HL-60 (cell line): ENCODE data around the gene KRT16.
"Not testable (repeated sequence)": the region's sequence is repeated elsewhere in the genome, so short reads cannot be mapped to it uniquely, and the experiment has no call there.

Experiments used
- CTCF ChIP-seq: IDR thresholded peaks from one replicate; pipeline ENCODE4 v1.5.1; 2011; ENCODE audit warnings: low read length, control low read depth, inconsistent platforms; ENCODE audit not compliant: insufficient read depth
- GABPA ChIP-seq: IDR thresholded peaks from 2 replicates; pipeline ENCODE4 v1.6.1; 2012; ENCODE audit warnings: low read depth
- POLR2AphosphoS5 ChIP-seq: IDR thresholded peaks from 2 replicates; pipeline ENCODE4 v1.6.1; 2012; ENCODE audit warnings: low read depth
- REST ChIP-seq: IDR thresholded peaks from 2 replicates; pipeline ENCODE4 v1.6.1; 2012; ENCODE audit warnings: low read depth; ENCODE audit not compliant: insufficient replicate concordance
- SPI1 ChIP-seq: IDR thresholded peaks from 2 replicates; pipeline ENCODE4 v1.6.1; 2012; ENCODE audit warnings: low read depth, mild to moderate bottlenecking, borderline replicate concordance

GRCh38 chr17:41628073-41628370, 15.5 kb upstream of the KRT16 start:
- TF ChIP-seq CTCF, POLR2AphosphoS5, GABPA, REST, SPI1: not testable (repeated sequence)
